Epithelial cell of proximal tubule (primary cell): Measurements from ENCODE around the gene CALCR. TPM values are rescaled to one million over a fixed set of nuclear protein-coding genes. Genes with fewer than 3 reads are reported as not detected.
"Not testable (repeated sequence)": the region's sequence is repeated elsewhere in the genome, so short reads cannot be mapped to it uniquely, and the experiment has no call there.

ENCODE experiments used
- DNase-seq: peaks from one replicate; pipeline ENCODE4 v3.0.0-alpha.2; 2011; ENCODE audit warnings: low read depth
- H3K4me3 ChIP-seq: 2 replicates; pipeline ENCODE4 v1.5.1; 2011; ENCODE audit warnings: low read depth, mild to moderate bottlenecking, low read length
- total RNA-seq: library from RNA; depleted of rRNA; stranded (reverse); fragments of >200 nt; gene quantifications from 2 replicates; pipeline ENCODE4 v1.2.3, GENCODE V29; 2015
- TF ChIP-seq, protein P1 (sequence below): conservative IDR thresholded peaks from 2 replicates; pipeline ENCODE4 v1.5.1; 2012; ENCODE audit warnings: low read depth, mild to moderate bottlenecking, low read length

Gene CALCR
- total RNA-seq, 1 donor from 2014 or later = not detected

DNA sequence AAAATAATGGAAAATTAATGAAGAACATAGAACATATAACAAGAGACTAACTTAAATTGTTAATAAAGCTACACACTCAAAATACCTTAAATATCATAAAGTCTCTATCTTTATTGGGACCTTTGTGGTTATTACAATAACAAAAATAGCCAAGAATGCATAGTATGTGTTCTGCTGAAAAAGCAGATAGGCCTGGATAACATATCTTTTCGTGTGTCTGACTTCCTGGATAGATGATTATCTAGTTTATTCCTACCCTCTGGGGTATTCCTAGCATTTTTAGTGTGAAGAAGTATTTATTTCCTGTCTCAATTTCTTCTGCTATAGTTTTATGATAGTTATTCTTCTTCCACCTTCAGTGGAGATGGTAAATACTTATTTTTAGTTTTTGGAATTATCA is 36.5 kb downstream of the CALCR start:
- no peak overlapping the region for H3K4me3 ChIP-seq
- no peak for DNase-seq
- TF ChIP-seq, protein P1, sequence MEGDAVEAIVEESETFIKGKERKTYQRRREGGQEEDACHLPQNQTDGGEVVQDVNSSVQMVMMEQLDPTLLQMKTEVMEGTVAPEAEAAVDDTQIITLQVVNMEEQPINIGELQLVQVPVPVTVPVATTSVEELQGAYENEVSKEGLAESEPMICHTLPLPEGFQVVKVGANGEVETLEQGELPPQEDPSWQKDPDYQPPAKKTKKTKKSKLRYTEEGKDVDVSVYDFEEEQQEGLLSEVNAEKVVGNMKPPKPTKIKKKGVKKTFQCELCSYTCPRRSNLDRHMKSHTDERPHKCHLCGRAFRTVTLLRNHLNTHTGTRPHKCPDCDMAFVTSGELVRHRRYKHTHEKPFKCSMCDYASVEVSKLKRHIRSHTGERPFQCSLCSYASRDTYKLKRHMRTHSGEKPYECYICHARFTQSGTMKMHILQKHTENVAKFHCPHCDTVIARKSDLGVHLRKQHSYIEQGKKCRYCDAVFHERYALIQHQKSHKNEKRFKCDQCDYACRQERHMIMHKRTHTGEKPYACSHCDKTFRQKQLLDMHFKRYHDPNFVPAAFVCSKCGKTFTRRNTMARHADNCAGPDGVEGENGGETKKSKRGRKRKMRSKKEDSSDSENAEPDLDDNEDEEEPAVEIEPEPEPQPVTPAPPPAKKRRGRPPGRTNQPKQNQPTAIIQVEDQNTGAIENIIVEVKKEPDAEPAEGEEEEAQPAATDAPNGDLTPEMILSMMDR = no peak

- DNase-seq = no peak
- H3K4me3 ChIP-seq = no peak overlapping the region
- TF ChIP-seq, protein P1 = no peak
Measured at GRCh38 chr7:93535616-93536015, 38.9 kb downstream of the CALCR start.

- no peak overlapping the region for H3K4me3 ChIP-seq
- TF ChIP-seq, protein P1 = no peak
- no peak for DNase-seq
Measured at GRCh38 chr7:93530701-93531100, 43.8 kb downstream of the CALCR start.

DNA sequence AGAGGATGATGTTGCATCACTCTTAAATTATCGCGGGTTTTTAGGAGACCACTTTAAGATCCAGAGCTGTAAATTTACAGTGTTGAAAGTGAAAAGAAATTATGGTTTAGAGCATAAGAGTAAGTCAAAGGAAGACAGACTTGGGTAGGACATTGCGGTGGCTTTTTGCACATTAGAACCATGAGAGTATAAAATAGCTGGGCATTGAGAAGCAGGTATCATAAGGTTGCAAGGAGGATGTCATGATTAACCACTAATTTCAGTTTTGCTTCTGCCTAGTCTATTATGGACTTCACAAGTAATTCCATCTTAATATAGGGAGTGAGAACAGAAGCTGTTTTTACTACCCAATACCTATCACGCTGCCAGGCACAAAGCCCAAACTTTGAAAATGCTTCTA is 57.7 kb downstream of the CALCR start:
- TF ChIP-seq, protein P1 = no peak
- H3K4me3 ChIP-seq = no peak overlapping the region
- no peak for DNase-seq

GRCh38 chr7:93515144-93515543 is 59.4 kb downstream of the CALCR start:
- no peak for DNase-seq
- TF ChIP-seq, protein P1 = no peak

DNA sequence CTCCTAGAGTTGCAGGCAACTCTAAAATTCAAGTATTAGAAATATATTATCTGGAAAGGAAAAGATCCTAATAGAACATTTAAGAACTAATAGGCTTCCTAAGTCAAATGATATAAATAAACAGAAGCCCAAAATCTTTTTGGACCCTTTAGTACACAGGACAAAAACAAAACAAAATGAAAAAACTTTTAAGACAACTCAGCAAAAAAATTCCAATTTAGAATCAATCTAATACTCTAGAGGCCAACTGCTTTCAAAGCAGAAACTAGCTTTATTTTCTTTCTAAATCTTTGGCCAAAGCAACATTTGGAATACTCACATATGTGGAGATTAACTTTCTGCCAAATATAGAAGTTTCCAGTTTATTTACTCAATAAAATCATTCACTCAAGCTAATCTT is 65.2 kb downstream of the CALCR start:
- no peak overlapping the region for H3K4me3 ChIP-seq
- DNase-seq = no peak
- TF ChIP-seq, protein P1 = no peak

More at GRCh38 chr7:93515144-93515543, 59.4 kb downstream of the CALCR start:
- H3K4me3 ChIP-seq = no peak overlapping the region

DNA sequence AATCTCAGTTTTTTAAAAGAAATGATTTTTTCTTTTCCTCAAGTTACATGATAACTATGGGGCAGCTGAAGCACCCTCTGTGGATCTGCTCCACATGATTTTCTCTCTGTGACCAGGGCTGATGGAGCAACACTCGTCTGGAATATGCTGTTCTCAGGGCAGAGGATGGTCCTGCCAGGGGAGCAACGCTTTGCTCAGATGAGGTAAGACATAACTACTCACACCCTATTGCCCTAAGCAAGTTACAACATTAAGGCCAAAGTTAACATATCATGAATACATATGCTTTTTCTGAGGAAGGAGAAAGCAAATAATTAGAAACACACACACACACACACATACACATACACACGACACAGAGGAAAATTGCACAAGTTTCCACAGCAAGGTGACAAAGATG is 71.4 kb downstream of the CALCR start:
- TF ChIP-seq, protein P1 = no peak
- no peak overlapping the region for H3K4me3 ChIP-seq
- no peak for DNase-seq

- DNase-seq, H3K4me3 ChIP-seq: not testable (repeated sequence)
Measured at GRCh38 chr7:93491860-93492259, 82.7 kb downstream of the CALCR start.
